Breast epithelium (tissue), 3 donors: ENCODE measurements around the gene ARID5B.

ENCODE experiments used
- CTCF ChIP-seq, 3 donors: fragments of 450-650 bp; IDR thresholded peaks; one replicate each; pipeline ENCODE4 v1.5.1; 2016 to 2017; ENCODE audit warnings: antibody characterized with exemption in 3 of 3, mild to moderate bottlenecking in 3 of 3, moderate library complexity in 3 of 3
- POLR2A ChIP-seq: fragments of 450-650 bp; IDR thresholded peaks from one replicate; pipeline ENCODE4 v1.6.1; 2016; ENCODE audit warnings: antibody characterized with exemption, mild to moderate bottlenecking, moderate library complexity
- POLR2AphosphoS5 ChIP-seq, 3 donors: sonication (generic); formaldehyde crosslinking; IDR thresholded peaks; one replicate each; pipeline ENCODE4 v1.6.1; 2017; ENCODE audit warnings: antibody characterized with exemption in 3 of 3

DNA sequence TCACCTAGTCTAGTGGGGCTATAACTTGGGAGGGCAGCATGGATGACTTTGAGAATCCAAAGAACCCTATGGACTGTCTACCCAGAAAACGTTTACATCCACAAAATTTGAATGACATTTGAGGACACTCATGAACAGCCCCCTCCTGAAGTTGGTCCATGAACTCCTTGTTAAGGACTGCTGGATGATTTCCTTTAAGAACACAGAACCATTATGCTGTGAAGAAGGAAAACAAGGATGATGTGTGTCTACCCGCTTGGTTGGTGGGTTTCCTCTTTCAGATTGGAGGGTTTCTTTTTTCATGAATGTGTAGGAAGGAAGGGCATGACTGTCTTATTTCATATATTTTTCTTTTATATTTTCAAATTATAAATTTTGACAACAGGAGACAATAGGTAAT lies 58.3 kb downstream of the ARID5B start:
- TF ChIP-seq POLR2A (no peak), CTCF (IDR thresholded peaks at IDR 0.05) (no peak), POLR2AphosphoS5 (IDR thresholded peaks at IDR 0.05) (no peak)
